ACC112 (cell line): ENCODE data around the gene EMILIN1.

Source experiments
- H2AFZ ChIP-seq: fragments of 200-600 bp; sonication (generic); one replicate; pipeline ENCODE4 v1.6.0; 2017; ENCODE audit warnings: antibody characterized with exemption, low read length; ENCODE audit not compliant: unreplicated experiment
- H3K27ac ChIP-seq: fragments of 200-600 bp; sonication (generic); 2 replicates; pipeline ENCODE4 v1.5.1; 2014; ENCODE audit warnings: low read depth, mild to moderate bottlenecking, antibody characterized with exemption, low read length, moderate library complexity
- H3K27me3 ChIP-seq: fragments of 200-600 bp; sonication (generic); 2 replicates; pipeline ENCODE4 v1.6.1; 2014; ENCODE audit warnings: mild to moderate bottlenecking, antibody characterized with exemption, low read length, moderate library complexity, mixed read lengths; ENCODE audit not compliant: insufficient read depth
- H3K36me3 ChIP-seq: fragments of 200-600 bp; sonication (generic); 2 replicates; pipeline ENCODE4 v1.6.1; 2016; ENCODE audit warnings: mild to moderate bottlenecking, antibody characterized with exemption, low read length, moderate library complexity, mixed read lengths; ENCODE audit not compliant: insufficient read depth
- H3K4me1 ChIP-seq: fragments of 200-600 bp; sonication (generic); one replicate; pipeline ENCODE4 v1.6.1; 2016; ENCODE audit warnings: low read length, mixed read lengths; ENCODE audit not compliant: insufficient read depth, unreplicated experiment, control insufficient read depth
- H3K4me3 ChIP-seq: fragments of 200-600 bp; sonication (generic); 2 replicates; pipeline ENCODE4 v1.5.1; 2014; ENCODE audit warnings: mild to moderate bottlenecking, low read depth, low read length
- H3K79me2 ChIP-seq: fragments of 200-600 bp; sonication (generic); one replicate; pipeline ENCODE4 v1.6.0; 2016; ENCODE audit warnings: low read length; ENCODE audit not compliant: control insufficient read depth, unreplicated experiment, insufficient read depth

Gene EMILIN1

DNA sequence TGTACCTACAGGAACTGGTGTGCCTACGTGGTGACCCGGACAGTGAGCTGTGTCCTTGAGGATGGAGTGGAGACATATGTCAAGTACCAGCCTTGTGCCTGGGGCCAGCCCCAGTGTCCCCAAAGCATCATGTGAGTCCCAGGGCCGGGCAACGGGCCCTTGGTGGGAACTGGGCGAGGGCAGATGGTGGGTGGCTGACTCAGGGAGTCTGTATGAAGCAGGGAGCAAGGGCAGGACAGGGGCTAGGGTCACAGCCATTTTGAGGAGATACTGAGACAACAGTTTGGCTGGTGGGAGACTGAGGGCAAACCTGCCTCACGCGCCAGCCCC, 1.7 kb downstream of the EMILIN1 start:
- Histone ChIP-seq H3K27ac (peak overlapping the region; percentile 62), H3K4me3 (peak overlapping the region; percentile 93), H3K4me1 (peaks cover 26% of the 10 kb centered on the region)

GRCh38 chr2:27080603-27080936, 2.2 kb downstream of the EMILIN1 start:
- Histone ChIP-seq H3K27ac (peak overlapping the region; percentile 62), H2AFZ (no peak overlapping the region), H3K4me3 (peak overlapping the region; percentile 93), H3K27me3 (no peaks in the 10 kb centered on the region), H3K36me3 (no peaks in the 10 kb centered on the region), H3K79me2 (peaks cover 25% of the 10 kb centered on the region), H3K4me1 (peaks cover 24% of the 10 kb centered on the region)

More for the DNA sequence above, 1.7 kb downstream of the EMILIN1 start:
- Histone ChIP-seq H2AFZ (no peak overlapping the region), H3K27me3 (no peaks in the 10 kb centered on the region), H3K79me2 (peaks cover 25% of the 10 kb centered on the region), H3K36me3 (no peaks in the 10 kb centered on the region)

- Histone ChIP-seq H3K27ac (no peak overlapping the region), H3K27me3 (no peaks in the 10 kb centered on the region), H3K36me3 (no peaks in the 10 kb centered on the region), H3K4me3 (no peak overlapping the region), H2AFZ (no peak overlapping the region), H3K79me2 (peaks cover 25% of the 10 kb centered on the region), H3K4me1 (peaks cover 24% of the 10 kb centered on the region)
These were observed 3.8 kb downstream of the EMILIN1 start for GRCh38 chr2:27081984-27082772.

DNA sequence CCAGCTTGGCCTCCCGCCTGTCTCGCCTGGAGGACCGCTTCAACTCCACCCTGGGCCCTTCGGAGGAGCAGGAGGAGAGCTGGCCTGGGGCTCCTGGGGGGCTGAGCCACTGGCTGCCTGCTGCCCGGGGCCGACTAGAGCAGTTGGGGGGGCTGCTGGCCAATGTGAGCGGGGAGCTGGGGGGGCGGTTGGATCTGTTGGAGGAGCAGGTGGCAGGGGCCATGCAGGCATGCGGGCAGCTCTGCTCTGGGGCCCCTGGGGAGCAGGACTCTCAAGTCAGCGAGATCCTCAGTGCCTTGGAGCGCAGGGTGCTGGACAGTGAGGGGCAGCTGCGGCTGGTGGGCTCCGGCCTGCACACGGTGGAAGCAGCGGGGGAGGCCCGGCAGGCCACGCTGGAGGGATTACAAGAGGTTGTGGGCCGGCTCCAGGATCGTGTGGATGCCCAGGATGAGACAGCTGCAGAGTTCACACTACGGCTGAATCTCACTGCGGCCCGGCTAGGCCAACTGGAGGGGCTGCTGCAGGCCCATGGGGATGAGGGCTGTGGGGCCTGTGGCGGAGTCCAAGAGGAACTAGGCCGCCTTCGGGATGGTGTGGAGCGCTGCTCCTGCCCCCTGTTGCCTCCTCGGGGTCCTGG, 4.5 kb downstream of the EMILIN1 start:
- Histone ChIP-seq H3K4me3 (no peak overlapping the region), H2AFZ (no peak overlapping the region), H3K36me3 (no peaks in the 10 kb centered on the region), H3K27ac (no peak overlapping the region), H3K27me3 (no peaks in the 10 kb centered on the region), H3K4me1 (peaks cover 23% of the 10 kb centered on the region), H3K79me2 (peaks cover 25% of the 10 kb centered on the region)

DNA sequence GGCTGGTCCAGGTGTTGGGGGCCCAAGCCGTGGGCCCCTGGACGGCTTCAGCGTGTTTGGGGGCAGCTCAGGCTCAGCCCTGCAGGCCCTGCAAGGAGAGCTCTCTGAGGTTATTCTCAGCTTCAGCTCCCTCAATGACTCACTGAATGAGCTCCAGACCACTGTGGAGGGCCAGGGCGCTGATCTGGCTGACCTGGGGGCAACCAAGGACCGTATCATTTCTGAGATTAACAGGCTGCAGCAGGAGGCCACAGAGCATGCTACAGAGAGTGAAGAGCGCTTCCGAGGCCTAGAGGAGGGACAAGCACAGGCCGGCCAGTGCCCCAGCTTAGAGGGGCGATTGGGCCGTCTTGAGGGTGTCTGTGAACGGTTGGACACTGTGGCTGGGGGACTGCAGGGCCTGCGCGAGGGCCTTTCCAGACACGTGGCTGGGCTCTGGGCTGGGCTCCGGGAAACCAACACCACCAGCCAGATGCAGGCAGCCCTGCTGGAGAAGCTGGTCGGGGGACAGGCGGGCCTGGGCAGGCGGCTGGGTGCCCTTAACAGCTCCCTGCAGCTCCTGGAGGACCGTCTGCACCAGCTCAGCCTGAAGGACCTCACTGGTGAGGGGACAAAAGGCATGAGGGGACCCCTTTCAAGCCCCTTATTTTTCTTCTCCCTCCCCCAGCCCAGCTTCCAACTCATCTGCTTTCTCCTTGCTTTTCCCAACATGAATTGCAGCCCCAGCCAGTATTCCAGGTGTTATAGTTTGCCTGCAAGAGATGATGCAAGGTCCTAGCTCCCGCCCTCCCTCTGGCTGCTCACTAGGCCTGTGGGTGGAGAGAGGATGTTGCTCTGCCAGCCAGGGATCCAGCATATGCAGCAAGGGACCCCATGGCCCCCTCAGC, 5.2 kb downstream of the EMILIN1 start:
- Histone ChIP-seq H3K27ac (no peak overlapping the region), H3K79me2 (peaks cover 23% of the 10 kb centered on the region), H2AFZ (no peak overlapping the region), H3K27me3 (no peaks in the 10 kb centered on the region), H3K4me3 (no peak overlapping the region), H3K36me3 (no peaks in the 10 kb centered on the region), H3K4me1 (peaks cover 21% of the 10 kb centered on the region)

DNA sequence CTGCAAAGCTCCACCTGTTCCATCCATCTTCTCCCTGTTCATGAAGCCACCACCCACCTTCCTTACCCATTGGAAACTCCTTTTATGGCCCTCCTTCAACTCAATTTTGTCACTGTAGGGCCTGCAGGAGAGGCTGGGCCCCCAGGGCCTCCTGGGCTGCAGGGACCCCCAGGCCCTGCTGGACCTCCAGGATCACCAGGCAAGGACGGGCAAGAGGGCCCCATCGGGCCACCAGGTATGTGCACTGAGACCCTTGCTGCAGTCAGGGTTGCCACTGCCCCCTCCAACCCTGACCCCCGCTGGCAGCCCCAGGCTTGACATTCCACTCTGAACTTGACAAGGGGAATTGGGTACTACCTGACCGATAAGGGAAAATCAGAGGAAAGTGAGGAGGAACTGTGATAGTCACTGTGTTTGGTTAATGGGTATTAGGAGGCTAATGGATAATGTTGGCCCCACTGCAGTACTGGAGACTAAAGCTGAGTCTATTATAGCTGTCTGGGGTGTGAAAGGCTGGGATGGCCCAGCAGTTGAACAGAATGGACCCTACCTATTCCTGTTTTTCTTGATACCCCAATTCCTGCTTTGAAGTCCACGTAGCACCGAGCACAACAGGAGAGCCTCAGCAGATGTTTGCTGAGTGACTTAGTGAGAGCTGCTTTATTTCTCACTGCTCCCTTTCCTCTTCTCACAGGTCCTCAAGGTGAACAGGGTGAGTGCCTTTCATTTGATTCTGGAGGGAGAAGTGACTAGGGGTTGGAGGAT, 6.1 kb downstream of the EMILIN1 start:
- H3K4me1 ChIP-seq: peaks cover 21% of the 10 kb centered on the region
- no peaks in the 10 kb centered on the region for H3K27me3 ChIP-seq
- H3K4me3 ChIP-seq: no peak overlapping the region
- H3K27ac ChIP-seq: no peak overlapping the region
- H3K36me3 ChIP-seq: no peaks in the 10 kb centered on the region
- H3K79me2 ChIP-seq: peaks cover 15% of the 10 kb centered on the region
- no peak overlapping the region for H2AFZ ChIP-seq

- Histone ChIP-seq H3K27me3 (no peaks in the 10 kb centered on the region), H3K4me1 (peaks cover 16% of the 10 kb centered on the region), H3K4me3 (peak overlapping the region; percentile 94), H3K79me2 (peaks cover 8% of the 10 kb centered on the region), H2AFZ (no peak overlapping the region), H3K27ac (no peak overlapping the region), H3K36me3 (no peaks in the 10 kb centered on the region)
These were observed 6.8 kb downstream of the EMILIN1 start for GRCh38 chr2:27085062-27085672.

- 0 out of 2 replicates have a peak overlapping the region, but pooled peaks have one; percentile 39 for H3K27ac ChIP-seq
- H3K4me1 ChIP-seq: peaks cover 10% of the 10 kb centered on the region
- H3K27me3 ChIP-seq: no peaks in the 10 kb centered on the region
- no peaks in the 10 kb centered on the region for H3K36me3 ChIP-seq
- peak overlapping the region; percentile 90 for H2AFZ ChIP-seq
- peak overlapping the region; percentile 94 for H3K4me3 ChIP-seq
- peaks cover 3% of the 10 kb centered on the region for H3K79me2 ChIP-seq
These were observed 7.3 kb downstream of the EMILIN1 start for GRCh38 chr2:27085673-27086089.

DNA sequence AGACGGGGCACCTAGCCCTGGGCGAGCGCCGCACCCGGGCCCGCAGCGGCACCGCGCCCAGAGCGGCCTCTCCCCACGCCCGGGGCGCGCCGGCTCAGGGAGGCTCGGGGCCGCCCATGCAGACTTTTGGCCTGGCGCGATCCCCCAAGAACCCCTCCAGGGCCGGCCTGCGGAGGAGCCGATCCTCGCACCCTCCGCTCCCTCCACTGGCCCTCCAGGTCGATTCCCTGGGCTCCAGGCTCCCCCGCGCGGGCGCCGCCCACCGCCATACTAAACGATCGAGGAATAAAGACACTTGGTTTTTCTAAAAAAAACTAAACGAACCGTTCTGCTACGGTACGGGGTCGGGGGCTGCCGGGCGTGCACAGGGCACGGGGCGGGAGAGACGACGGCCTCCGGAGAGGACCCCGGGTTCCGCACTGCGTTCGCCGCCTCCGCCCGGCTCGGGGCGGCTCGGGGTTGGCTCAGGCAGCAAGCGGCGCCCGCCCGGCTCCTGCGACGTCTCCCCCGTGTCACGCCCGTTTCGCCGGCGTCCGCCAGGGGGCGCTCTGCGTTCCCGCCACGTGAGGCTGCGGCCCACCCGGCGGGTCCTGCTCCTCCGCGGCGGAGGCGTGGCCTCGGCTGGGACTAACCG, 7.8 kb downstream of the EMILIN1 start:
- Histone ChIP-seq H3K4me3 (peak overlapping the region; percentile 94), H2AFZ (peak overlapping the region; percentile 90), H3K27me3 (no peaks in the 10 kb centered on the region), H3K4me1 (peaks cover 7% of the 10 kb centered on the region), H3K36me3 (no peaks in the 10 kb centered on the region), H3K79me2 (peaks cover 3% of the 10 kb centered on the region), H3K27ac (0 out of 2 replicates have a peak overlapping the region, but pooled peaks have one; percentile 39)
